GM18868 (cell line): ENCODE data around the gene EEPD1.
"Not testable (repeated sequence)": the region's sequence is repeated elsewhere in the genome, so short reads cannot be mapped to it uniquely, and the experiment has no call there.

ENCODE experiments used
- ATAC-seq: cut with Tn5 transposase; IDR thresholded peaks from one replicate; pipeline ENCODE4 v1.9.1; 2021; ENCODE audit warnings: mild to moderate bottlenecking, moderate library complexity; ENCODE audit not compliant: unreplicated experiment

Gene EEPD1

GRCh38 chr7:36128448-36129047 is 24.5 kb upstream of the EEPD1 start:
- ATAC-seq = no peak

- no peak for ATAC-seq
These were observed 24.0 kb upstream of the EEPD1 start for GRCh38 chr7:36129048-36129534.

GRCh38 chr7:36130236-36130945 is 22.7 kb upstream of the EEPD1 start:
- no peak for ATAC-seq

- ATAC-seq = no peak
These were observed 22.0 kb upstream of the EEPD1 start for GRCh38 chr7:36131026-36131425.

GRCh38 chr7:36131499-36131898 is 21.6 kb upstream of the EEPD1 start:
- no peak for ATAC-seq

- ATAC-seq = no peak
These were observed 21.0 kb upstream of the EEPD1 start for GRCh38 chr7:36132012-36132411.

- ATAC-seq = no peak
These were observed 17.4 kb upstream of the EEPD1 start for GRCh38 chr7:36135700-36136099.

- no peak for ATAC-seq
These were observed 15.8 kb upstream of the EEPD1 start for GRCh38 chr7:36137258-36137657.

GRCh38 chr7:36137754-36138153 is 15.3 kb upstream of the EEPD1 start:
- no peak for ATAC-seq

GRCh38 chr7:36138209-36138608 is 14.8 kb upstream of the EEPD1 start:
- ATAC-seq = no peak

GRCh38 chr7:36141351-36141750 is 11.7 kb upstream of the EEPD1 start:
- no peak for ATAC-seq

GRCh38 chr7:36141850-36142249 is 11.2 kb upstream of the EEPD1 start:
- ATAC-seq = no peak

GRCh38 chr7:36144189-36144588 is 8.9 kb upstream of the EEPD1 start:
- no peak for ATAC-seq

GRCh38 chr7:36145686-36146085 is 7.4 kb upstream of the EEPD1 start:
- no peak for ATAC-seq

GRCh38 chr7:36147361-36147760 is 5.7 kb upstream of the EEPD1 start:
- ATAC-seq = no peak

- ATAC-seq = no peak
These were observed 4.5 kb upstream of the EEPD1 start for GRCh38 chr7:36148422-36149065.

GRCh38 chr7:36149240-36149639 is 3.8 kb upstream of the EEPD1 start:
- ATAC-seq = not testable (repeated sequence)

- no peak for ATAC-seq
These were observed 3.2 kb upstream of the EEPD1 start for GRCh38 chr7:36149694-36150452.

GRCh38 chr7:36151921-36152755 is 916 bp upstream of the EEPD1 start:
- ATAC-seq = no peak

- peak; percentile 11 for ATAC-seq
These were observed 580 bp downstream of the EEPD1 start for GRCh38 chr7:36153571-36154097.
